ENCODE measurements around the gene PKD1.

The PKD1 gene

GRCh38 chr16:2177101-2177500 lies 41.4 kb upstream of the PKD1 start:
- TF ChIP-seq TAF1 (IDR thresholded peaks at IDR 0.05; ENCODE audit: borderline replicate concordance, low read depth, low read length) (no peak), POLR2AphosphoS5 (IDR thresholded peaks at IDR 0.05; ENCODE audit: low read depth, low read length) (no peak), POLR2A (IDR thresholded peaks at IDR 0.05; ENCODE audit: low read depth, low read length) (no peak)
- no peak for DNase-seq (ENCODE audit: insufficient read length)
- FAIRE-seq = no peak

- TF ChIP-seq POLR2A (IDR thresholded peaks at IDR 0.05; ENCODE audit: low read depth, low read length) = no peak
- TF ChIP-seq POLR2AphosphoS5 (IDR thresholded peaks at IDR 0.05; ENCODE audit: low read depth, low read length) = no peak
- no peak for TF ChIP-seq TAF1 (IDR thresholded peaks at IDR 0.05; ENCODE audit: borderline replicate concordance, low read depth, low read length)
- DNase-seq (ENCODE audit: insufficient read length) (no peak), FAIRE-seq (no peak)
Measured at GRCh38 chr16:2176047-2176446, 40.3 kb upstream of the PKD1 start.

- TF ChIP-seq POLR2AphosphoS5 (IDR thresholded peaks at IDR 0.05; ENCODE audit: low read depth, low read length) (no peak), POLR2A (IDR thresholded peaks at IDR 0.05; ENCODE audit: low read depth, low read length) (no peak), TAF1 (IDR thresholded peaks at IDR 0.05; ENCODE audit: borderline replicate concordance, low read depth, low read length) (no peak)
- no peak for FAIRE-seq
- no peak for DNase-seq (ENCODE audit: insufficient read length)
Measured at GRCh38 chr16:2175454-2175853, 39.8 kb upstream of the PKD1 start.

- TF ChIP-seq POLR2AphosphoS5 (IDR thresholded peaks at IDR 0.05; ENCODE audit: low read depth, low read length) = no peak
- TF ChIP-seq POLR2A (IDR thresholded peaks at IDR 0.05; ENCODE audit: low read depth, low read length) = no peak
- no peak for TF ChIP-seq TAF1 (IDR thresholded peaks at IDR 0.05; ENCODE audit: borderline replicate concordance, low read depth, low read length)
- DNase-seq (ENCODE audit: insufficient read length) (no peak), FAIRE-seq (no peak)
Measured at GRCh38 chr16:2174396-2175131, 38.9 kb upstream of the PKD1 start.

GRCh38 chr16:2173916-2174315 lies 38.2 kb upstream of the PKD1 start:
- no peak for DNase-seq (ENCODE audit: insufficient read length)

GRCh38 chr16:2173366-2173765 lies 37.7 kb upstream of the PKD1 start:
- TF ChIP-seq TAF1 (IDR thresholded peaks at IDR 0.05; ENCODE audit: borderline replicate concordance, low read depth, low read length) = no peak
- TF ChIP-seq POLR2AphosphoS5 (IDR thresholded peaks at IDR 0.05; ENCODE audit: low read depth, low read length) = no peak
- no peak for TF ChIP-seq POLR2A (IDR thresholded peaks at IDR 0.05; ENCODE audit: low read depth, low read length)
- DNase-seq (ENCODE audit: insufficient read length) = no peak
- no peak for FAIRE-seq

More at GRCh38 chr16:2173916-2174315, 38.2 kb upstream of the PKD1 start:
- TF ChIP-seq TAF1 (IDR thresholded peaks at IDR 0.05; ENCODE audit: borderline replicate concordance, low read depth, low read length) = no peak
- no peak for TF ChIP-seq POLR2A (IDR thresholded peaks at IDR 0.05; ENCODE audit: low read depth, low read length)
- no peak for TF ChIP-seq POLR2AphosphoS5 (IDR thresholded peaks at IDR 0.05; ENCODE audit: low read depth, low read length)
- FAIRE-seq = no peak

GRCh38 chr16:2172688-2173335 lies 37.1 kb upstream of the PKD1 start:
- TF ChIP-seq POLR2A (IDR thresholded peaks at IDR 0.05; ENCODE audit: low read depth, low read length) = no peak
- no peak for TF ChIP-seq POLR2AphosphoS5 (IDR thresholded peaks at IDR 0.05; ENCODE audit: low read depth, low read length)
- TF ChIP-seq TAF1 (IDR thresholded peaks at IDR 0.05; ENCODE audit: borderline replicate concordance, low read depth, low read length) = no peak
- FAIRE-seq = no peak
- no peak for DNase-seq (ENCODE audit: insufficient read length)

- DNase-seq (ENCODE audit: insufficient read length) (no peak), FAIRE-seq (no peak)
- no peak for TF ChIP-seq POLR2A (IDR thresholded peaks at IDR 0.05; ENCODE audit: low read depth, low read length)
- TF ChIP-seq POLR2AphosphoS5 (IDR thresholded peaks at IDR 0.05; ENCODE audit: low read depth, low read length) = no peak
- TF ChIP-seq TAF1 (IDR thresholded peaks at IDR 0.05; ENCODE audit: borderline replicate concordance, low read depth, low read length) = no peak
Measured at GRCh38 chr16:2171601-2172178, 36.0 kb upstream of the PKD1 start.

- DNase-seq (ENCODE audit: insufficient read length) (no peak), FAIRE-seq (no peak)
- TF ChIP-seq TAF1 (IDR thresholded peaks at IDR 0.05; ENCODE audit: borderline replicate concordance, low read depth, low read length) = no peak
- TF ChIP-seq POLR2A (IDR thresholded peaks at IDR 0.05; ENCODE audit: low read depth, low read length) = no peak
- no peak for TF ChIP-seq POLR2AphosphoS5 (IDR thresholded peaks at IDR 0.05; ENCODE audit: low read depth, low read length)
Measured at GRCh38 chr16:2170587-2171435, 35.1 kb upstream of the PKD1 start.

GRCh38 chr16:2170080-2170479 lies 34.4 kb upstream of the PKD1 start:
- FAIRE-seq (no peak), DNase-seq (ENCODE audit: insufficient read length) (no peak)
- TF ChIP-seq TAF1 (IDR thresholded peaks at IDR 0.05; ENCODE audit: borderline replicate concordance, low read depth, low read length) (no peak), POLR2AphosphoS5 (IDR thresholded peaks at IDR 0.05; ENCODE audit: low read depth, low read length) (no peak), POLR2A (IDR thresholded peaks at IDR 0.05; ENCODE audit: low read depth, low read length) (no peak)

- TF ChIP-seq POLR2AphosphoS5 (IDR thresholded peaks at IDR 0.05; ENCODE audit: low read depth, low read length) = no peak
- TF ChIP-seq TAF1 (IDR thresholded peaks at IDR 0.05; ENCODE audit: borderline replicate concordance, low read depth, low read length) = no peak
- no peak for TF ChIP-seq POLR2A (IDR thresholded peaks at IDR 0.05; ENCODE audit: low read depth, low read length)
- FAIRE-seq (no peak), DNase-seq (ENCODE audit: insufficient read length) (no peak)
Measured at GRCh38 chr16:2167068-2167638, 31.5 kb upstream of the PKD1 start.

Data from GM12892 (cell line).